Measurements from ENCODE around the gene THADA. TPM values are rescaled to one million over a fixed set of nuclear protein-coding genes. Genes with fewer than 3 reads are reported as not detected.

The THADA gene
- total and polyA plus RNA-seq, 5 donors from 2014 or later: 19.1 to 52.9 (median 20.2) TPM

- H3K4me1 ChIP-seq (ENCODE audit: control insufficient read depth, insufficient read depth, low read length, poor library complexity, severe bottlenecking): no peaks in the 10 kb centered on the region
- H3K27ac Mint-ChIP-seq: no peak overlapping the region
- no peaks in the 10 kb centered on the region for H3K9me3 ChIP-seq (ENCODE audit: control insufficient read depth in 2 of 2, low read length in 2 of 2)
- H3K27ac ChIP-seq (ENCODE audit: insufficient read depth, low read length, poor library complexity, severe bottlenecking): no peak overlapping the region
- H3K4me1 Mint-ChIP-seq: peaks cover 0 to 21% (median 8%) of the 10 kb centered on the region in 4 donors
- H3K36me3 ChIP-seq (ENCODE audit: control insufficient read depth, insufficient read depth, low read length): peaks cover 7% of the 10 kb centered on the region
- no peaks in the 10 kb centered on the region for H3K27me3 Mint-ChIP-seq
- H3K4me3 ChIP-seq (ENCODE audit: low read depth, low read length): no peak overlapping the region
- H3K36me3 Mint-ChIP-seq: peaks cover 49% of the 10 kb centered on the region
- no peak overlapping the region for H3K4me3 Mint-ChIP-seq
- DNase-seq: no peak
- H3K9me3 Mint-ChIP-seq: no peaks in the 10 kb centered on the region
- no peak for ATAC-seq (ENCODE audit: low read depth in 2 of 2)
- H3K27me3 ChIP-seq (ENCODE audit: control insufficient read depth, insufficient read depth, low read length): no peaks in the 10 kb centered on the region
Measured at GRCh38 chr2:43478412-43479086, 117.3 kb downstream of the THADA start.

GRCh38 chr2:43475922-43476321, 119.9 kb downstream of the THADA start:
- Mint-ChIP-seq H3K9me3 (no peaks in the 10 kb centered on the region), H3K27me3 (no peaks in the 10 kb centered on the region), H3K4me1 (peaks cover 0 to 13% (median under 1%) of the 10 kb centered on the region in 4 donors), H3K36me3 (peaks cover 45% of the 10 kb centered on the region), H3K27ac (no peak overlapping the region), H3K4me3 (no peak overlapping the region)
- Histone ChIP-seq H3K4me3 (ENCODE audit: low read depth, low read length) (no peak overlapping the region), H3K27ac (ENCODE audit: insufficient read depth, low read length, poor library complexity, severe bottlenecking) (no peak overlapping the region), H3K4me1 (ENCODE audit: control insufficient read depth, insufficient read depth, low read length, poor library complexity, severe bottlenecking) (no peaks in the 10 kb centered on the region), H3K27me3 (ENCODE audit: control insufficient read depth, insufficient read depth, low read length) (no peaks in the 10 kb centered on the region), H3K9me3 (ENCODE audit: control insufficient read depth in 2 of 2, low read length in 2 of 2) (no peaks in the 10 kb centered on the region), H3K36me3 (ENCODE audit: control insufficient read depth, insufficient read depth, low read length) (peaks cover 3% of the 10 kb centered on the region)
- ATAC-seq (ENCODE audit: low read depth in 2 of 2) (no peak), DNase-seq (no peak)

GRCh38 chr2:43475137-43475846, 120.5 kb downstream of the THADA start:
- Histone ChIP-seq H3K27me3 (ENCODE audit: control insufficient read depth, insufficient read depth, low read length) (no peaks in the 10 kb centered on the region), H3K36me3 (ENCODE audit: control insufficient read depth, insufficient read depth, low read length) (peaks cover 6% of the 10 kb centered on the region), H3K4me3 (ENCODE audit: low read depth, low read length) (no peak overlapping the region), H3K4me1 (ENCODE audit: control insufficient read depth, insufficient read depth, low read length, poor library complexity, severe bottlenecking) (no peaks in the 10 kb centered on the region), H3K9me3 (ENCODE audit: control insufficient read depth in 2 of 2, low read length in 2 of 2) (no peaks in the 10 kb centered on the region), H3K27ac (ENCODE audit: insufficient read depth, low read length, poor library complexity, severe bottlenecking) (no peak overlapping the region)
- DNase-seq (no peak), ATAC-seq (ENCODE audit: low read depth in 2 of 2) (no peak)
- Mint-ChIP-seq H3K4me3 (no peak overlapping the region), H3K27me3 (no peaks in the 10 kb centered on the region), H3K27ac (no peak overlapping the region), H3K9me3 (no peaks in the 10 kb centered on the region), H3K36me3 (peaks cover 49% of the 10 kb centered on the region), H3K4me1 (peaks cover 0 to 13% (median 3%) of the 10 kb centered on the region in 4 donors)

GRCh38 chr2:43474273-43474672, 121.6 kb downstream of the THADA start:
- Histone ChIP-seq H3K4me3 (ENCODE audit: low read depth, low read length) (no peak overlapping the region), H3K27me3 (ENCODE audit: control insufficient read depth, insufficient read depth, low read length) (no peaks in the 10 kb centered on the region), H3K36me3 (ENCODE audit: control insufficient read depth, insufficient read depth, low read length) (peaks cover 3% of the 10 kb centered on the region), H3K27ac (ENCODE audit: insufficient read depth, low read length, poor library complexity, severe bottlenecking) (no peak overlapping the region), H3K9me3 (ENCODE audit: control insufficient read depth in 2 of 2, low read length in 2 of 2) (no peaks in the 10 kb centered on the region), H3K4me1 (ENCODE audit: control insufficient read depth, insufficient read depth, low read length, poor library complexity, severe bottlenecking) (no peaks in the 10 kb centered on the region)
- no peaks in the 10 kb centered on the region for H3K9me3 Mint-ChIP-seq
- H3K27ac Mint-ChIP-seq: no peak overlapping the region
- peaks cover 0 to 13% (median 3%) of the 10 kb centered on the region in 4 donors for H3K4me1 Mint-ChIP-seq
- no peak for ATAC-seq (ENCODE audit: low read depth in 2 of 2)
- no peak overlapping the region for H3K4me3 Mint-ChIP-seq
- H3K27me3 Mint-ChIP-seq: no peaks in the 10 kb centered on the region
- no peak for DNase-seq
- H3K36me3 Mint-ChIP-seq: peaks cover 43% of the 10 kb centered on the region

- Mint-ChIP-seq H3K4me1 (peaks cover 0 to 13% (median 3%) of the 10 kb centered on the region in 4 donors), H3K9me3 (no peaks in the 10 kb centered on the region), H3K4me3 (no peak overlapping the region), H3K27ac (no peak overlapping the region), H3K27me3 (no peaks in the 10 kb centered on the region), H3K36me3 (peaks cover 42% of the 10 kb centered on the region)
- no peaks in the 10 kb centered on the region for H3K9me3 ChIP-seq (ENCODE audit: control insufficient read depth in 2 of 2, low read length in 2 of 2)
- peaks cover 3% of the 10 kb centered on the region for H3K36me3 ChIP-seq (ENCODE audit: control insufficient read depth, insufficient read depth, low read length)
- H3K27ac ChIP-seq (ENCODE audit: insufficient read depth, low read length, poor library complexity, severe bottlenecking): no peak overlapping the region
- ATAC-seq (ENCODE audit: low read depth in 2 of 2): no peak
- H3K4me1 ChIP-seq (ENCODE audit: control insufficient read depth, insufficient read depth, low read length, poor library complexity, severe bottlenecking): no peaks in the 10 kb centered on the region
- no peak overlapping the region for H3K4me3 ChIP-seq (ENCODE audit: low read depth, low read length)
- no peaks in the 10 kb centered on the region for H3K27me3 ChIP-seq (ENCODE audit: control insufficient read depth, insufficient read depth, low read length)
- no peak for DNase-seq
Measured at GRCh38 chr2:43473767-43474166, 122.1 kb downstream of the THADA start.

GRCh38 chr2:43472527-43473194, 123.2 kb downstream of the THADA start:
- H3K27me3 Mint-ChIP-seq: no peaks in the 10 kb centered on the region
- H3K4me3 Mint-ChIP-seq: no peak overlapping the region
- H3K4me1 Mint-ChIP-seq: peaks cover 0 to 10% (median 3%) of the 10 kb centered on the region in 4 donors
- no peak overlapping the region for H3K27ac Mint-ChIP-seq
- Histone ChIP-seq H3K4me3 (ENCODE audit: low read depth, low read length) (no peak overlapping the region), H3K4me1 (ENCODE audit: control insufficient read depth, insufficient read depth, low read length, poor library complexity, severe bottlenecking) (no peaks in the 10 kb centered on the region), H3K9me3 (ENCODE audit: control insufficient read depth in 2 of 2, low read length in 2 of 2) (no peaks in the 10 kb centered on the region), H3K27ac (ENCODE audit: insufficient read depth, low read length, poor library complexity, severe bottlenecking) (no peak overlapping the region), H3K27me3 (ENCODE audit: control insufficient read depth, insufficient read depth, low read length) (no peaks in the 10 kb centered on the region), H3K36me3 (ENCODE audit: control insufficient read depth, insufficient read depth, low read length) (peaks cover 3% of the 10 kb centered on the region)
- ATAC-seq (ENCODE audit: low read depth in 2 of 2) (no peak), DNase-seq (no peak)
- H3K9me3 Mint-ChIP-seq: no peaks in the 10 kb centered on the region
- peaks cover 40% of the 10 kb centered on the region for H3K36me3 Mint-ChIP-seq

- H3K4me1 ChIP-seq (ENCODE audit: control insufficient read depth, insufficient read depth, low read length, poor library complexity, severe bottlenecking): no peaks in the 10 kb centered on the region
- no peak overlapping the region for H3K27ac Mint-ChIP-seq
- H3K4me3 Mint-ChIP-seq: no peak overlapping the region
- no peaks in the 10 kb centered on the region for H3K27me3 Mint-ChIP-seq
- DNase-seq (no peak), ATAC-seq (ENCODE audit: low read depth in 2 of 2) (no peak)
- H3K27me3 ChIP-seq (ENCODE audit: control insufficient read depth, insufficient read depth, low read length): no peaks in the 10 kb centered on the region
- peaks cover 3% of the 10 kb centered on the region for H3K36me3 ChIP-seq (ENCODE audit: control insufficient read depth, insufficient read depth, low read length)
- H3K9me3 ChIP-seq (ENCODE audit: control insufficient read depth in 2 of 2, low read length in 2 of 2): no peaks in the 10 kb centered on the region
- H3K9me3 Mint-ChIP-seq: no peaks in the 10 kb centered on the region
- H3K4me3 ChIP-seq (ENCODE audit: low read depth, low read length): no peak overlapping the region
- H3K27ac ChIP-seq (ENCODE audit: insufficient read depth, low read length, poor library complexity, severe bottlenecking): no peak overlapping the region
- H3K36me3 Mint-ChIP-seq: peaks cover 42% of the 10 kb centered on the region
- peaks cover 0 to 10% (median 8%) of the 10 kb centered on the region in 4 donors for H3K4me1 Mint-ChIP-seq
Measured at GRCh38 chr2:43469713-43470112, 126.1 kb downstream of the THADA start.
